Measurements from ENCODE around the gene KIF5A. TPM values are rescaled to one million over a fixed set of nuclear protein-coding genes. Genes with fewer than 3 reads are reported as not detected.
"Not testable (repeated sequence)": the region's sequence is repeated elsewhere in the genome, so short reads cannot be mapped to it uniquely, and the experiment has no call there.

Gene KIF5A
- total RNA-seq, 1 donor from 2014 or later: 7.9 TPM

DNA sequence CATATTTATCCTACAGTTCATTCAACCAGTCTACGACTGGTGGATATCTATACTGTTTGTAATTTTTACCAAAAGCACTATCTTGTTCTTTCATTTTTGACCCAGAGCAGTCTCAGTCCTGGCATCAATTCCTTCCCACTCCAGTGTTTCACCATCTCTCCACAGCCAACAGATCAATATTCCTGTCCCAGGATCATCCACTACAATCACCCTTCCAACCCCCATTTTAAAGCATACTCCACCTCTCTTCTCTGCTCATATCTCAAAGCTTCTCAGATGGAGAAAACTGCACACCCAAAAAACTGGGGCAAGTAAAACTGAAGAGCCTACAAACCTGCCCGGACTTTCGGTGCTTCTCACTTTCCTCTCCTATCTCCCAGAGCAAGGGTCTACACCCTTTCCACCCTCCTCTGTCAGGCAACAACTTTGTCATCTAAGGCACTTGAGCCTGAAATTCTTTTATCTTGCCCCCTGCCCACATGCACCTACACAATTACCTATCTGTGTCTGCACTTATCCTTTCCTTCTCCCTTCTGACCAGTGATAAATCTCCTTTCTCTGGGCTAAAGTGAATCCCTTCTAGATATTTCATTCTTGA lies 37.1 kb downstream of the KIF5A start:
- H3F3A ChIP-seq (ENCODE audit: low read depth): peaks cover 14% of the 10 kb centered on the region
- H3K4me1 Mint-ChIP-seq: peaks cover 10% of the 10 kb centered on the region
- peaks cover 2% of the 10 kb centered on the region for H3K4me1 ChIP-seq
- H4K20me1 ChIP-seq (ENCODE audit: low read depth): peaks cover 4% of the 10 kb centered on the region
- no peaks in the 10 kb centered on the region for H3K36me3 Mint-ChIP-seq
- peaks cover 7% of the 10 kb centered on the region for H3K79me2 ChIP-seq (ENCODE audit: low read depth)
- H2AFZ ChIP-seq (replicated peaks): no peak overlapping the region
- no peak overlapping the region for H3K4me2 ChIP-seq
- no peak overlapping the region for H3K4me3 Mint-ChIP-seq
- no peaks in the 10 kb centered on the region for H3K36me3 ChIP-seq
- H3K4me3 ChIP-seq: no peak overlapping the region
- H3K9me3 Mint-ChIP-seq: no peaks in the 10 kb centered on the region
- H3K9me3 ChIP-seq (ENCODE audit: low read depth): no peaks in the 10 kb centered on the region
- DNase-seq (ENCODE audit: low spot score): no peak
- peaks cover 2% of the 10 kb centered on the region for H3K27me3 Mint-ChIP-seq (ENCODE audit: insufficient read depth, low read depth)
- H3K27me3 ChIP-seq: peaks cover 6% of the 10 kb centered on the region
- H3K9ac ChIP-seq: no peak overlapping the region
- TF ChIP-seq EZH2phosphoT487 (IDR thresholded peaks at IDR 0.05): no peak
- TF ChIP-seq EZH2 (IDR thresholded peaks at IDR 0.05): no peak
- TF ChIP-seq, protein P1, sequence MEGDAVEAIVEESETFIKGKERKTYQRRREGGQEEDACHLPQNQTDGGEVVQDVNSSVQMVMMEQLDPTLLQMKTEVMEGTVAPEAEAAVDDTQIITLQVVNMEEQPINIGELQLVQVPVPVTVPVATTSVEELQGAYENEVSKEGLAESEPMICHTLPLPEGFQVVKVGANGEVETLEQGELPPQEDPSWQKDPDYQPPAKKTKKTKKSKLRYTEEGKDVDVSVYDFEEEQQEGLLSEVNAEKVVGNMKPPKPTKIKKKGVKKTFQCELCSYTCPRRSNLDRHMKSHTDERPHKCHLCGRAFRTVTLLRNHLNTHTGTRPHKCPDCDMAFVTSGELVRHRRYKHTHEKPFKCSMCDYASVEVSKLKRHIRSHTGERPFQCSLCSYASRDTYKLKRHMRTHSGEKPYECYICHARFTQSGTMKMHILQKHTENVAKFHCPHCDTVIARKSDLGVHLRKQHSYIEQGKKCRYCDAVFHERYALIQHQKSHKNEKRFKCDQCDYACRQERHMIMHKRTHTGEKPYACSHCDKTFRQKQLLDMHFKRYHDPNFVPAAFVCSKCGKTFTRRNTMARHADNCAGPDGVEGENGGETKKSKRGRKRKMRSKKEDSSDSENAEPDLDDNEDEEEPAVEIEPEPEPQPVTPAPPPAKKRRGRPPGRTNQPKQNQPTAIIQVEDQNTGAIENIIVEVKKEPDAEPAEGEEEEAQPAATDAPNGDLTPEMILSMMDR (IDR thresholded peaks at IDR 0.05): no peak
- no peak overlapping the region for H3K27ac ChIP-seq
- no peak overlapping the region for H3K27ac Mint-ChIP-seq

- H4K20me1 ChIP-seq (ENCODE audit: low read depth); H3K4me2 ChIP-seq; H3K27me3 ChIP-seq; H3K36me3 ChIP-seq; H3K9me3 Mint-ChIP-seq; H3K36me3 Mint-ChIP-seq; H3K27ac ChIP-seq; H3K9ac ChIP-seq; H3K27ac Mint-ChIP-seq; H2AFZ ChIP-seq (replicated peaks); H3K4me3 ChIP-seq; DNase-seq (ENCODE audit: low spot score); H3K9me3 ChIP-seq (ENCODE audit: low read depth); H3F3A ChIP-seq (ENCODE audit: low read depth); H3K4me1 ChIP-seq; H3K27me3 Mint-ChIP-seq (ENCODE audit: insufficient read depth, low read depth); H3K4me3 Mint-ChIP-seq: not testable (repeated sequence)
- peaks cover 21% of the 10 kb centered on the region for H3K79me2 ChIP-seq (ENCODE audit: low read depth)
- peaks cover 16% of the 10 kb centered on the region for H3K4me1 Mint-ChIP-seq
Observed at GRCh38 chr12:57588951-57589610, 39.2 kb downstream of the KIF5A start.

DNA sequence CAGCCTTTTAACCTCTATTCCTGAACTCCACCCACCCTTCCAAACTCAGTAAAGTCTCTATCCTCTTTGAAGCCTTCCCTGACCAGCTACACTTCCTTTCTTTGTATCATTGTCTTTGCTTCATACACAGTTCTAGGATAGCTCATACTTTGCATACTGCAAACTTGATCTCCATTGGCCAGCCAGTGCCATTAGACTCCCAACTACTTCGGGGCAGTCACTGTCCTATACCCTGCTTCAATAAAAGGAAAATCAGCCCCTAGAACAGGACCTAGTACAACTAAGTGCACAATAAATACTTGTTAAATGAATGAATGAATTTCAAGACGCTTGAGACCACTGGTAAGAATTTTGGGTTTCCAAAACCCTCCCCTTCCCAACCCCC lies 40.6 kb downstream of the KIF5A start:
- H2AFZ ChIP-seq (replicated peaks): peak overlapping the region; percentile 80
- TF ChIP-seq EZH2phosphoT487 (IDR thresholded peaks at IDR 0.05): no peak
- TF ChIP-seq, protein P1 (IDR thresholded peaks at IDR 0.05): no peak
- TF ChIP-seq EZH2 (IDR thresholded peaks at IDR 0.05): no peak
- peaks cover 5% of the 10 kb centered on the region for H3F3A ChIP-seq (ENCODE audit: low read depth)
- no peak for DNase-seq (ENCODE audit: low spot score)
- H3K9ac ChIP-seq: no peak overlapping the region
- H3K27ac ChIP-seq: no peak overlapping the region
- Mint-ChIP-seq H3K27ac (no peak overlapping the region), H3K27me3 (ENCODE audit: insufficient read depth, low read depth) (peaks cover 5% of the 10 kb centered on the region), H3K4me3 (peak overlapping the region; percentile 94), H3K36me3 (no peaks in the 10 kb centered on the region), H3K4me1 (peaks cover 16% of the 10 kb centered on the region), H3K9me3 (no peaks in the 10 kb centered on the region)
- H4K20me1 ChIP-seq (ENCODE audit: low read depth): no peaks in the 10 kb centered on the region
- H3K79me2 ChIP-seq (ENCODE audit: low read depth): peaks cover 21% of the 10 kb centered on the region
- peaks cover 6% of the 10 kb centered on the region for H3K27me3 ChIP-seq
- no peaks in the 10 kb centered on the region for H3K36me3 ChIP-seq
- peak overlapping the region; percentile 61 for H3K4me3 ChIP-seq
- peaks cover 6% of the 10 kb centered on the region for H3K4me1 ChIP-seq
- H3K4me2 ChIP-seq: peak overlapping the region; percentile 87
- H3K9me3 ChIP-seq (ENCODE audit: low read depth): no peaks in the 10 kb centered on the region

Measured in neural progenitor cell (in vitro differentiated cells).